Measurements from ENCODE around the gene RHBG.
"Not testable (repeated sequence)": the region's sequence is repeated elsewhere in the genome, so short reads cannot be mapped to it uniquely, and the experiment has no call there.

DNA sequence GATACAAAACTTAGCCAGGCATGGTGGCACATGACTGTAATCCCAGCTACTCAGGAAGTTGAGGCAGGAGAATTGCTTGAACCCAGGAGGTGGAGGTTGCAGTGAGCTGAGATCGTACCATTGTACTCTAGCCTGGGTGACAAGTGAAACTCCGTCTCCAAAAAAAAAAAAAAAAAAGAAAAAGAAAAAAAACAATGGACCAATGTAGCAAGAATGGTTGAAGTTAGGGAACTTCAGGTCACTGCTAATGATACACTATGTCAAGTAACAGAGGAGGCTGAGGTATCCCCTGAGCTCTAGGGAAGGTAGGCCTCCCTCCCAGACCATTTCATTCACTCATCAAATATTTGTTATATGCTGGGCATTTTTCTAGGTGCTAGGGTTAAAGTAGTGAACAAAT is 23.0 kb upstream of the RHBG start:
- not testable (repeated sequence) for TF ChIP-seq CTCF (IDR thresholded peaks at IDR 0.05; ENCODE audit: poor library complexity, severe bottlenecking); POLR2AphosphoS5 (IDR thresholded peaks at IDR 0.05); EZH2 (IDR thresholded peaks at IDR 0.05; ENCODE audit: borderline replicate concordance, insufficient read depth, low read length, poor library complexity, severe bottlenecking); EP300 (conservative IDR thresholded peaks at IDR 0.05; ENCODE audit: poor library complexity, severe bottlenecking); TAF1 (IDR thresholded peaks at IDR 0.05; ENCODE audit: low read depth); RAD21 (conservative IDR thresholded peaks at IDR 0.05); SMC3 (conservative IDR thresholded peaks at IDR 0.05; ENCODE audit: poor library complexity); MXI1 (conservative IDR thresholded peaks at IDR 0.05; ENCODE audit: poor library complexity, severe bottlenecking)
- TF ChIP-seq, protein P1, sequence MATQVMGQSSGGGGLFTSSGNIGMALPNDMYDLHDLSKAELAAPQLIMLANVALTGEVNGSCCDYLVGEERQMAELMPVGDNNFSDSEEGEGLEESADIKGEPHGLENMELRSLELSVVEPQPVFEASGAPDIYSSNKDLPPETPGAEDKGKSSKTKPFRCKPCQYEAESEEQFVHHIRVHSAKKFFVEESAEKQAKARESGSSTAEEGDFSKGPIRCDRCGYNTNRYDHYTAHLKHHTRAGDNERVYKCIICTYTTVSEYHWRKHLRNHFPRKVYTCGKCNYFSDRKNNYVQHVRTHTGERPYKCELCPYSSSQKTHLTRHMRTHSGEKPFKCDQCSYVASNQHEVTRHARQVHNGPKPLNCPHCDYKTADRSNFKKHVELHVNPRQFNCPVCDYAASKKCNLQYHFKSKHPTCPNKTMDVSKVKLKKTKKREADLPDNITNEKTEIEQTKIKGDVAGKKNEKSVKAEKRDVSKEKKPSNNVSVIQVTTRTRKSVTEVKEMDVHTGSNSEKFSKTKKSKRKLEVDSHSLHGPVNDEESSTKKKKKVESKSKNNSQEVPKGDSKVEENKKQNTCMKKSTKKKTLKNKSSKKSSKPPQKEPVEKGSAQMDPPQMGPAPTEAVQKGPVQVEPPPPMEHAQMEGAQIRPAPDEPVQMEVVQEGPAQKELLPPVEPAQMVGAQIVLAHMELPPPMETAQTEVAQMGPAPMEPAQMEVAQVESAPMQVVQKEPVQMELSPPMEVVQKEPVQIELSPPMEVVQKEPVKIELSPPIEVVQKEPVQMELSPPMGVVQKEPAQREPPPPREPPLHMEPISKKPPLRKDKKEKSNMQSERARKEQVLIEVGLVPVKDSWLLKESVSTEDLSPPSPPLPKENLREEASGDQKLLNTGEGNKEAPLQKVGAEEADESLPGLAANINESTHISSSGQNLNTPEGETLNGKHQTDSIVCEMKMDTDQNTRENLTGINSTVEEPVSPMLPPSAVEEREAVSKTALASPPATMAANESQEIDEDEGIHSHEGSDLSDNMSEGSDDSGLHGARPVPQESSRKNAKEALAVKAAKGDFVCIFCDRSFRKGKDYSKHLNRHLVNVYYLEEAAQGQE (IDR thresholded peaks at IDR 0.05; ENCODE audit: borderline replicate concordance): not testable (repeated sequence)

Data from neural cell (in vitro differentiated cells).